Body of pancreas (tissue), 4 donors: Measurements from ENCODE around the gene TFF2.

Experiments
- POLR2A ChIP-seq, 3 donors: fragments of 450-650 bp; IDR thresholded peaks; one replicate each; pipeline ENCODE4 v1.6.1; 2016; ENCODE audit warnings: antibody characterized with exemption in 3 of 3, mild to moderate bottlenecking in 2 of 3
- TF ChIP-seq, protein P1 (sequence below), 7 experiments: fragments of 450-650 bp in 4 of 7; fragments of 200-600 bp in 3 of 7; sonication (generic) in 3 of 7; IDR thresholded peaks; one replicate each; pipeline ENCODE4 v1.5.1; 2016 to 2019; ENCODE audit warnings: antibody characterized with exemption in 7 of 7

DNA sequence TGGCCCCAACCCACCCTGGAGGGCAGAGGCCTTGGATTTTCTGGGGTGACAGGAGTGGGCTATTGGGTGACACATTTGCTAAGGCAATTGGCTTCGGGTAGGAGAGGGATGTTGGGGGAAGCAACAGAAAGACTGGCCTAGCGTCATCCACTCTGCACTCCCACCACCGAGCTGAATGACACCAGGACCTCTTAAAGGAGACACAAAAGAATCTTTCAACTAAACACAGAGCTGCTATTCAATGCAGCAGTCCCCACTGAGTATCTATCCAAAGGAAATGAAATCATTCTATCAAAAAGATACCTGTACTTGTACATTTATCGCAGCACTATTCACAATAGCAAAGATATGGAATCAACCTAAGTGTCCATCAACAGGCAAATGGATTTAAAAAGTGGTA lies 6.2 kb downstream of the TFF2 start:
- TF ChIP-seq, protein P1, sequence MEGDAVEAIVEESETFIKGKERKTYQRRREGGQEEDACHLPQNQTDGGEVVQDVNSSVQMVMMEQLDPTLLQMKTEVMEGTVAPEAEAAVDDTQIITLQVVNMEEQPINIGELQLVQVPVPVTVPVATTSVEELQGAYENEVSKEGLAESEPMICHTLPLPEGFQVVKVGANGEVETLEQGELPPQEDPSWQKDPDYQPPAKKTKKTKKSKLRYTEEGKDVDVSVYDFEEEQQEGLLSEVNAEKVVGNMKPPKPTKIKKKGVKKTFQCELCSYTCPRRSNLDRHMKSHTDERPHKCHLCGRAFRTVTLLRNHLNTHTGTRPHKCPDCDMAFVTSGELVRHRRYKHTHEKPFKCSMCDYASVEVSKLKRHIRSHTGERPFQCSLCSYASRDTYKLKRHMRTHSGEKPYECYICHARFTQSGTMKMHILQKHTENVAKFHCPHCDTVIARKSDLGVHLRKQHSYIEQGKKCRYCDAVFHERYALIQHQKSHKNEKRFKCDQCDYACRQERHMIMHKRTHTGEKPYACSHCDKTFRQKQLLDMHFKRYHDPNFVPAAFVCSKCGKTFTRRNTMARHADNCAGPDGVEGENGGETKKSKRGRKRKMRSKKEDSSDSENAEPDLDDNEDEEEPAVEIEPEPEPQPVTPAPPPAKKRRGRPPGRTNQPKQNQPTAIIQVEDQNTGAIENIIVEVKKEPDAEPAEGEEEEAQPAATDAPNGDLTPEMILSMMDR (IDR thresholded peaks at IDR 0.05) = no peak
- no peak for TF ChIP-seq POLR2A (IDR thresholded peaks at IDR 0.05)
